Motor neuron (in vitro differentiated cells): Measurements from ENCODE around the gene SUMO3. TPM values are rescaled to one million over a fixed set of nuclear protein-coding genes. Genes with fewer than 3 reads are reported as not detected.

ENCODE experiments used
- ATAC-seq, 8 experiments: fragments of 200-7000 bp; cut with Tn5 transposase; replicated peaks in 6 of 8; 2 replicates each; pipeline ENCODE4 v1.8.0; 2021; ENCODE audit warnings: mild to moderate bottlenecking in 8 of 8, moderate library complexity in 8 of 8
- H3K27ac ChIP-seq, 2 donors: fragments of 250-450 bp; sonication (Bioruptor Pico); 2 replicates each; pipeline ENCODE4 v1.9.0; 2021; ENCODE audit warnings: antibody characterized with exemption in 2 of 2, mild to moderate bottlenecking in 2 of 2, moderate library complexity in 1 of 2
- H3K4me1 ChIP-seq, 2 donors: fragments of 250-450 bp; sonication (Bioruptor Pico); replicated peaks in 1 of 2; 2 replicates each; pipeline ENCODE4 v1.6.1; 2021; ENCODE audit warnings: antibody characterized with exemption in 2 of 2, mild to moderate bottlenecking in 2 of 2, moderate library complexity in 1 of 2
- H3K4me3 ChIP-seq, 5 donors: fragments of 250-450 bp; sonication (Bioruptor Pico); 2 replicates each; pipeline ENCODE4 v1.9.0; 2021; ENCODE audit warnings: antibody characterized with exemption in 5 of 5, mild to moderate bottlenecking in 5 of 5, moderate library complexity in 4 of 5
- WGBS, 10 experiments: fragments of 450-650 bp; shearing (Covaris generic); methylation state at CpG; one replicate each; pipeline ENCODE4 v1.0.0; 2022; 5-methylcytosine and 5-hydroxymethylcytosine counted together
- in situ Hi-C, 9 experiments: fragments of 400-800 bp; cut with MboI; loops; one replicate each; pipeline ENCODE4 v1.15.0; 2021; ENCODE audit warnings: low sequenced_read_pairs in 9 of 9, low pct_unique_long_range_greater_than_20kb in 2 of 9; ENCODE audit not compliant: unreplicated experiment in 9 of 9
- total RNA-seq, 8 experiments: library from RNA; unstranded; fragments of 300-600 nt; gene quantifications; 2 replicates each; pipeline versions ENCODE4 v1.2.3 to v1.2.4, GENCODE V29; 2022

SUMO3 gene
- total RNA-seq, 8 experiments from 2014 or later: 46.6 to 103 (median 56.9) TPM

DNA sequence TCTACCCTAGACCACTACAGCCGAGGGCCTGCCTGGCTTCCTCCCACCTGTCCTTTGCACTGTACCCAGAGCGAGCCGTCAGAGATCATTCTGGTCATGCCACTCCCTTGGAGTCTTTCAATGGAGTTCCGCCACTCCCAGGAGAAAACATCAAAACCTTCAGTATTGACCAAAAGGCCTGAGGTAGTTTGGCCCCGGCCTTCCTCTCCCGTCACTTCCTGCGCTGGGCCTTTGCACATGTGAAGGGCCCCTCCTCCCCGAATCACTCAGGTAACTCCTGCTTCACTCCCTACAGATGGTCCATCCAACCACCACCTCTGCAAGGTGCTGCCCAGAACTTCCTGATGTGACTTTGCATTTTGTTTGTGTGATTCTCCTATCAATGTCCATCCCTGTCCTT is 42.9 kb downstream of the SUMO3 start:
- in situ Hi-C loops: loop anchor here in 5 of 9 experiments (25.0 kb wide), 3 partner anchors 263 to 438 kb away; partner anchors contain the start of gene CFAP410 (in 1 of the 5)
- H3K27ac ChIP-seq: no peak overlapping the region
- no peak overlapping the region for H3K4me3 ChIP-seq
- no peak for ATAC-seq
- WGBS, 10 experiments: 65 to 100% (median 95%) methylated on average over 1 to 6 of the region's 8 CpGs; no CpG with 5 or more reads in 4 of the 10 experiments
- peaks cover 11 to 12% of the 10 kb centered on the region in 2 donors for H3K4me1 ChIP-seq

DNA sequence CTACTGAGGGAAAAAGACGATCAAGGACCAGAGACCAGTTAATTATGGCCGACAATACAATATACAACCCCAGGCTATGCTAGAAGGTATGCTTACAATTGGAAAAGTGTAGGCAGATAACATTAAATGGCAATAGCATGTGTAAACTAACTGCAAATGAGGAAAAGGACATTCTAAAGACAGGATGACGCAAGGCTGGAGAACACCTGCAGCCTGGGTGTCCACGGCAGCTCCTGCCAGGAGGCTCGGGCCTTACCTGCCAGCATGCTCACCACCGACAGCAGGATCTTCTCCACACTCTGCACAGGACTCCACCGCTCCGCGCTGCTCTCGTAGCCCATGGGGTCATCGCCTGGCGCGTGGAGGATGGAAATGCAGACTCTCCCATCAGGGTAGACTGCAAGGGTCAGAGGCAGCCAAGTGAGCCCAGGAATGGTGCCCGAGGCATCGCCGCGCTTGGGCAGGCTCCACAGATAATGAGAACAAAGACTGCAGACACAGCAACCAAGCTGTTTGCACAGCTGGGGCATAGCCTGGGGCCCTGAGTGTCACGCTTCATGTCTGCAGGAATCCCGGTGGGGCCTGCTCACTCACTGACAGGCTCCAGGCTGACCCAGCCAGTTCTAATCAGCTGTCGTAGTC is 44.5 kb downstream of the SUMO3 start:
- peaks cover 10 to 12% of the 10 kb centered on the region in 2 donors for H3K4me1 ChIP-seq
- no peak overlapping the region for H3K4me3 ChIP-seq
- WGBS, 10 experiments: 60 to 100% (median 86%) methylated on average over 1 to 14 of the region's 20 CpGs; no CpG with 5 or more reads in 1 of the 10 experiments
- ATAC-seq: peak; percentile 52 to 99 (median 72)
- in situ Hi-C loops: no loop called here
- no peak overlapping the region for H3K27ac ChIP-seq

DNA sequence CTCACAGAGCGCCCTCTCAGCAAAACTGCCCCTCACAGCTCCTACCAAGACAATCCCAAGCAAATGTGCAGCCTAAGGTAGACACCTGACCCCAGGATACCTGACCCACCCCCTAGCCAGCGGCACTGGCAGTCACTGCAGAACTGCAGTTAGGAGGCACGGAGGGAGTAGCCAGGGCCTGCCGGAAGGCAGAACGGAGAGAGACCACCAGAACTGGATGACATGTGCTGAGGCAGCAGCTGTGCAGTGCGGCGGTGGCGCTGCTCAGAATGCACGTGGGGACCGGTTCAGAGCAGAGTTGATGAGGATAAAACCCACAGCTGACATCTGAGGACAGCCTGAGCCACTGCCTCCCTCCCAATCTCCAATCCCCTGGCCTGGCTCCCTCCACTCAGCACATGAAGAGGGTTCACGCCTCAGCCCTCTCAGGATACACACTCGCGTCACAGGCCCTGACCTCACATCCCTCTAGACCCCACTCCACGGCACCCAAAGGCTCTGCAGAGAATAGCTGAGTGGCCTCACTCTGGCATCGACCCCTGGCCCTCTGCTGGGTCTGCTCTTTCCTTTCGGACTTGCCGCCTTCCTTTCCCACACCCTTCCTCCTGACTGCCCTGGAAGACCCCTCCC is 45.9 kb downstream of the SUMO3 start:
- in situ Hi-C loops: no loop called here
- 94 to 100% (median 100%) methylated on average over 1 to 8 of the region's 17 CpGs; no CpG with 5 or more reads in 5 of the 10 experiments for WGBS, 10 experiments
- peak in 3 of 8 experiments; percentile 2 to 32 (median 18) for ATAC-seq
- Histone ChIP-seq H3K27ac (no peak overlapping the region), H3K4me1 (peaks cover 10 to 20% of the 10 kb centered on the region in 2 donors), H3K4me3 (no peak overlapping the region)

DNA sequence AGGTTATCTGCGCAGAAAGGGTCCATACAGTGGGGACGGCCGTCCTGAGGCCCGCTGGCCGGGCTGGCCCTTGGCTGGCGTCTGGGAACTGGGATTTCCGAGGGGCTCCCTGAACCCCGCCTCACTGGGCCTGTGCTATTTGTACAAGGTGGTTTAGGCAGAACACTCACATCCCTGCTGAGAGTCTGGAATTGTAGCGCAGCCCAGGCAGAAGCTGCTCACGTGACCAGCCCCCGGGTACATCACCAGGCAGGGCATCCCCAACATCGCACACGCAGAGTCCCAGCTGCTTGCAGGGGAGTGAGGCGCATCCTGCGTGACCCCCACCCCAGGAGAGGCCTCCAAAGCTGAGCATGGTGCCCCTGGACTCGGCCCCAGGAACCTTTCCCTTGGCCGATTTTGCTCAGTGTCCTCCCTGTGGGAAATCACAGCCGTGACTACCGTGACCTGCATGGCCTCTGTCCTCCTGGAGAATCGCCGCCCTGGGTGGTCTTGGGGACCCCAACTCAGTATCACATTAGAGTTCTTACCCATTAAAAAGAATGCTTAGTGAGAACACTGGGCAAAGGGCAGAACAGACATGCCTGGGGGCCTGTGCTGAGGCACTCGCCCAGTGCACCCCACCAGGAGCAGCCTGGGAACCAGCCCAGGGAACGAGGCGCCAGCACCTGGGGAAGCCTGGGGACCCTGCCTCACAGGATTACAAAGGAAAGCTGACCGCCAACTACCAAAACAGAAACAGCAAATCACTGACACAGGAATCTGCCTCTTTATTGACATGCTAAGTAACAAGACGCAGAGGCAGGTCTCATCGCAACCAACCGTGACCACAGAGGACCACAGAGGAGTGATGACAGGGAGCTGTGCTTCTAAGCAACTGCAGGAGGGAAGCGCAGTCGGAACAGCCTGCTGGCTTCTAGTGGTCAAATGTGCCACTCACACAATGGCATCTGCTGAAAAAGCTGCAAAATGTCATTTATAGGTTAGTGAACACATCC is 49.7 kb downstream of the SUMO3 start:
- no peak overlapping the region for H3K4me3 ChIP-seq
- H3K4me1 ChIP-seq: peaks cover 10 to 20% of the 10 kb centered on the region in 2 donors
- H3K27ac ChIP-seq: peak overlapping the region; percentile 3 to 22
- 49 to 86% (median 68%) methylated on average over 3 to 16 of the region's 30 CpGs; no CpG with 5 or more reads in 4 of the 10 experiments for WGBS, 10 experiments
- peak in 5 of 8 experiments; percentile 35 to 76 (median 61) for ATAC-seq
- in situ Hi-C loops: no loop called here

DNA sequence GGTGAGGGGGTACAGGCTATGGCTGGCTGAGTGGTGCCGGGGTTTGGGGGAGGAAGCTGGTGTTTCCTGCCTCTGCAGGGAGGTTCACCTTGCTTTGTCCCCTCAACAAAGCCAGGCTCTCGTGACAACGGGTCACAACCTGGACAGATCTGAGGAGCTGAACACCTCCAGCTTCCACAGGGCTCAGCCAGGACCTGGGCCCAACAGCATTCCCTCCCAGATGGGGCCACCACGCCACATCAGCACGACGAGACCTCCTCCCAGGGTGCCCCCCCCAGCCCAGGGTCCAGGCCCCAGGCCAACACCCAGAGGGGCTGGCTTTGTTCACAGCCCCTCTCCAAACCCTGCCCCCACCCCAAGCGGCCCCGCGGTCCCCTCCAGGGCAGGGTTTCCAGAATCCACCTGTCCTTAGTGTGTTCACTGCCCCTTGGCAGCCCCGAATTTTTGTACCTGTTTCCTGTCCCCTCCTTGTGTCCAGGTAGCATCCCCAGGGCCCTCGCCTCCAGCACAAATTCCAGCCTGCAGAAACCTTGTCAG is 51.0 kb downstream of the SUMO3 start:
- ATAC-seq: no peak
- peaks cover 10 to 20% of the 10 kb centered on the region in 2 donors for H3K4me1 ChIP-seq
- H3K4me3 ChIP-seq: no peak overlapping the region
- no peak overlapping the region for H3K27ac ChIP-seq
- 90% methylated on average over 2 of the region's 11 CpGs; no CpG with 5 or more reads in 9 of the 10 experiments for WGBS, 10 experiments
- in situ Hi-C loops: no loop called here

DNA sequence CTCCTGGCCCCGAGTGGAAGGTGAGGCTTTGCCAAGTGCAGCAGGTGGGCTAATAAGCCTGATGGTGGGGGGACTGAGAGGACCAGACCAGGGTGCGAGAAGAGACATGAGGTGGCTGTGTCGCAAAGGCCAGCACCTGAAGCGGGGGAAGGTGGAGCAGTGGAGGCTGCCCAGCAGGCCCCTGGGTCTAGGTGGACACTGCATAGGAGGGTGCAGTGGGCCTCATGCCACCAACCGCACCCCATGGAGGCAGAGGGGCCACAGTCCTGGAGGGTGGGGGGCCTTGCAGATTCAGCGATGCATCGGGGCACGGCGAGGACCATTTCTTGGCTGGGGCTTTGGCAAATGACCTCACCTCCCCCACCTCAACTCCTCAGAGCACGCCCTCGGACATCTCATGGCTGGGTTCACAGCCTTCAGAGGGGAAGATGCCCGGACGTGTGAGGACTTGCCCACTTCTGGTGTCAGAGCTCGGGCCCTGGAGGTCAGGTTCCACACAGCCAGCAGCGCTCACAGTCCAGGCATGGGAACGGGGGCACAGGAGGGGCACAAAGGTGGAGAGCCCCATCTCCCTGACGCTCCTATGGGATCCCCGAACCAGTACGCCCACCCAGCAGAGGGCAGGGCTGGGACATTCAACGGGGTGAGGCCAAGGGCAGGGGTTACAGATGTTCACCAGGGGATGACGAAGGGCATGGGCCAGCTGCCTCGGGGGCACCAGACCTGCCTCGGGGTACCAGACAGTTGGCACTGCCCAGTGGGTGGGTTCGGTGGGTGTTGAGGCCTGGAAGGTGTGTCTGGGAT is 51.6 kb downstream of the SUMO3 start:
- peak in 1 of 8 experiments; percentile 11 for ATAC-seq

DNA sequence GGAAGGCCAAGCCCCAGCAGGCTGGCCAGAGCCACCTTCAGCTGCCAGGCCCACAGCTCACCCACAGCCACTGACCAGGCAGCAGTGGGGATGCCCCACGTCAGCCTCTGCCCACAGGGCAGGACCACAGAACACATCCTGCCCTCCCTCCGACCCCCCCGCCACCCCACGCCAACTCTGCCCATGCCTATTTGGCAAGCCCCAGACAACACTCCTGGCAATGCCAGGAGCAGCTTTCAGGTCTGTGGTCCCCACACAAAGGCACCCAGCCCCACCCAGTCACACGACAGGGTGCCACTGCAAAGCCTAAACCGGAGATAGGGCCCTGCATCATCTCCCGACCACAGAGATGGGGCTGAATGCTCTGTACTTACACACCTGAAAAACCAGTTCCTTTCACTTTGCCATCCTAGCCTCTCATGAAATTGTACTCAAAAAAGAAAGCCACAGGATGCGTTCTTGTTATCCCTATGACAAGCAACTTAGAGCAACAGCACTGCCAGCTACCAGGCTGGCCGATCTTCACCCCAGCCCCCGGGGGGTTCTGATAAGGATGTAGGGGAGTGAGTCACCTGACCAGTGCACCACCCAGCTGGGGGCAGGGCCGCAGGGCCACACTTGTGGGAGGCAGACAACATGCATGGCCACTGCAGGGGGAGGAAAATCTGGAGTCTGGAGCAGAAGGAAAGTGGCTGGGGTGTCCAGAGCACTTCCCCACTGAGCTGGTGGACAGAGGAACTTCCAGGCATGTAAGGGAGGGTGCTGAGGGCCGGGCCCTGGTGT is 52.4 kb downstream of the SUMO3 start:
- in situ Hi-C loops: no loop called here
- Histone ChIP-seq H3K27ac (no peak overlapping the region), H3K4me3 (no peak overlapping the region), H3K4me1 (peaks cover 10 to 20% of the 10 kb centered on the region in 2 donors)
- WGBS, 10 experiments: 20 to 66% (median 60%) methylated on average over 1 to 4 of the region's 12 CpGs; no CpG with 5 or more reads in 7 of the 10 experiments
- ATAC-seq: peak in 5 of 8 experiments; percentile 5 to 39 (median 12)

More for the DNA sequence above, 51.6 kb downstream of the SUMO3 start:
- 80 to 100% (median 90%) methylated on average over 1 to 12 of the region's 24 CpGs; no CpG with 5 or more reads in 6 of the 10 experiments for WGBS, 10 experiments
- Histone ChIP-seq H3K4me1 (peaks cover 10 to 20% of the 10 kb centered on the region in 2 donors), H3K27ac (no peak overlapping the region), H3K4me3 (no peak overlapping the region)
- in situ Hi-C loops: no loop called here

DNA sequence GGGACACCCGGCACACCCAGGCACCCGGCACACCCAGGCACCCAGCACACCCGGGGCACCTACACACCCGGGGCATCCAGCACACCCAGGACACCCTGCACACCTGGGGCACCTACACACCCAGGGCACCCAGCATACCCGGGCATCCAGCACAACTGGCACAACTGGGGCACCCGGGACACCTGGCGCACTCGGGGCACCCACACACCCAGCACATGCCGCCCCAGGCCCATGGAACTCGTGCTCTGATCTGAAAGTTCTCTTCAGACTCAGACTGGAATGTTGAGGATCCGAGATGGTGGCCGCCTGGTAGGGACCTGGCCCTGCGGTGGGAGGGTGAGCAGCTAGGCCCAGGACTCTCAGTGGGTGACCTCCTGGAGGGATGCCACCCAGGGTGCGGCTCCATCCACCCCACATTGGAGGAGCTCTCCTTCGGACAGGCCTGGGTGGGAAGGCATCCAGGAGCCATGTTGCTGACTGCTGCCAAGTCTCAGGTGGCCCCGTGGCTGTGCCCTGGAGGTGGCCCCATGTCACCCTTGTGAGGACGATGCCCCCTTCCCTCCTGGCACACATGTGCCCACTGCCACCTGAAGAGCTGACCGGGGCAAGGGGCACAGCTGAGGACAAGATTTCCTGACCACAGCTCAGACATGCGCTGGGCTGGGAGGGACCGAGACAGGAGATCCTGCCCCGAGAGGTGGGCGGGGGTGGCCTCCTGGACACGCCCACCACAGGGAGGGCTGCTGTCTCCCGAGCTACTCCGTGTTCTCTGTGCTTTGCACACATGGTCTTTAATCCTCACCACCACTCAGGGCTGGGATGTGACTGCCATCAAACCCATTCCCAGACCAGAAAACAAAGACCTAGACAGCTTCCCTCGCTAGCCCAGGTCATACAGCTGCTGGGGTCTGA is 53.3 kb downstream of the SUMO3 start:
- Histone ChIP-seq H3K4me3 (no peak overlapping the region), H3K27ac (no peak overlapping the region), H3K4me1 (peaks cover 10 to 20% of the 10 kb centered on the region in 2 donors)
- ATAC-seq: peak in 7 of 8 experiments; percentile 31 to 80 (median 56)
- in situ Hi-C loops: no loop called here
- WGBS, 10 experiments: 0 to 90% (median 32%) methylated on average over 1 to 4 of the region's 26 CpGs; no CpG with 5 or more reads in 6 of the 10 experiments

DNA sequence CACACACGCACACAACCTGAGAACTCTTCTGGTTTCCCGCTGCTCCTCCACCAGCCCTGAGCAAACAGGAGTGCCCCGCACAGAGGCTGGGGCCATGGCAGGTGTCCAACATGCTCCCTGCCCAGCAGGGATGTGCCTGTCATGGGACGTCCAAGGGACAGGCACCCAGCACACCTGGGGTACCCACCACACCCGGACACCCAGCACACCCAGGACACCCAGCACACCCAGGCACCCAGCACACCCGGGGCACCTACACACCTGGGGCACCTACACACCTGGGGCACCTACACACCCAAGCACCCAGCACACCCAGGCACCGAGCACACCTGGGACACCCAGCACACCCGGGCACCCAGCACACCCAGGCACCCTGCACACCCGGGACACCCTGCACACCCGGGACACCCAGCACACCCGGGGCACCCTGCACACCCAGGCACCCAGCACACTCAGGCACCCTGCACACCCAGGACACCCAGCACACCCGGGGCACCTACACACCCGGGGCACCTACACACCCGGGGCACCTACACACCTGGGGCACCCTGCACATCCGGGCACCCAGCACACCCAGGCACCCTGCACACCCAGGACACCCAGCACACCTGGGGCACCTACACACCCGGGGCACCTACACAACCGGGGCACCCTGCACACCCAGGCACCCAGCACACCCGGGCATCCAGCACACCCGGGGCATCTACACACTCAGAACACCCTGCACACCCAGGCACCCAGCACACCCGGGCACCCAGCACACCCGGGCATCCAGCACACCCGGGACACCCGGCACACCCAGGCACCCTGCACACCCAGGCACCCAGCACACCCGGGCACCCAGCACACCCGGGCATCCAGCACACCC is 54.2 kb downstream of the SUMO3 start:
- Histone ChIP-seq H3K4me3 (no peak overlapping the region), H3K27ac (no peak overlapping the region), H3K4me1 (peaks cover 8 to 18% of the 10 kb centered on the region in 2 donors)
- in situ Hi-C loops: no loop called here
- WGBS, 10 experiments: 83 to 100% (median 87%) methylated on average over 1 to 3 of the region's 25 CpGs; no CpG with 5 or more reads in 7 of the 10 experiments
- no peak for ATAC-seq

DNA sequence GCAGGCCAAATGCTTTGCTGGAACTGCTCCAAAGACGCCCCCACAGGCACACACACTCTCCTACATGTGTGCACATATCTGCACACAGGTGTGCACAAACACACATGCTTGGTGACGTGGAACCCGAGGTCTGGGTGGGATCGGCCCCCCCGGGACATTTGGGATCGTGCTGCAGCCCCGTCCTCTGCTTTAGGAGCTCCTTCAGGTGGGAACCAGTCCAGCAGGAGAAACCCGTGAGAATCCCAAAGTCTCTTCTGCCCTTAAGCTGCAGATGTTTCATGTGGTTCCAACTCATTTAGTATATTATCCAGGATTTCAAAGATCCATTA is 54.8 kb downstream of the SUMO3 start:
- ATAC-seq: no peak
- in situ Hi-C loops: no loop called here
- no peak overlapping the region for H3K4me3 ChIP-seq
- WGBS, 10 experiments: 60 to 87% (median 77%) methylated on average over 3 to 6 of the region's 8 CpGs; no CpG with 5 or more reads in 7 of the 10 experiments
- H3K4me1 ChIP-seq: peaks cover 4 to 11% of the 10 kb centered on the region in 2 donors
- no peak overlapping the region for H3K27ac ChIP-seq
